HG02884 (cell line): Measurements from ENCODE around the gene PACS2.

Experiments
- ATAC-seq: cut with Tn5 transposase; IDR thresholded peaks from one replicate; pipeline ENCODE4 v1.9.1; 2021; ENCODE audit warnings: mild to moderate bottlenecking, moderate library complexity; ENCODE audit not compliant: unreplicated experiment

The PACS2 gene

DNA sequence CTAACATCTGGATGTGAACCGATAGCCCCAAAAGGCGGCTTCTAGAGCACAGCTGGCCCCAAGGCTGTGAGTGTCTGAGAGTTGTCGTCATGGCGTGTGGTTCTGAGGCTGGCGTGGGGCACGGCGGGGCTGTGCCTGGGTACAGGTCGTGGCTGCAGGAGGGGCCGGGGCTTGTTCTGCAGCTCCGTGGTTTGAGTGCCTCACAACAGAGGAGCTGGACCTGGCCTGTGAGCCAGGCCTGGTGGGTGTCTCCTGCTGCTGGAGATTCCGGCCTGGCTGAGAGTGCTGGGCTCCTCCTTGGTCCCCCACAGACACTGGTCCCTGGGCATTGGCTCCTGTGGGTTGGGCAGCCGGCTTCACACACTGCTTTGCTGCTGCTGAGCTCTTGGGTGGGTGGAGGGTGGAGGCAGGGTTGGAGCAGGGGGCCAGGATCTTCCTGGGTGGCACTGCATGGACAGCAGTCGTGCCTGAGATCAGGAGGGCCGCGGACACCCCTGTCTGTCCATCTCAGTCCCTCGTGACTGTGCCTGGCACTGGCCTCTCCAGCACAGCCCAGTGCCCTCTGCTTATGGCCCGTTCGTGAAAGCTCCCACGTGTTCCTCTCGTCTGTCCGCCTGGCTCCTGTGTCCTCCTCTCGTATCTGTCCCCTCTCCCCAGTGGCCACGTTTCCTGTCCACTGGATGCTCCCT is 52.0 kb downstream of the PACS2 start:
- no peak for ATAC-seq

DNA sequence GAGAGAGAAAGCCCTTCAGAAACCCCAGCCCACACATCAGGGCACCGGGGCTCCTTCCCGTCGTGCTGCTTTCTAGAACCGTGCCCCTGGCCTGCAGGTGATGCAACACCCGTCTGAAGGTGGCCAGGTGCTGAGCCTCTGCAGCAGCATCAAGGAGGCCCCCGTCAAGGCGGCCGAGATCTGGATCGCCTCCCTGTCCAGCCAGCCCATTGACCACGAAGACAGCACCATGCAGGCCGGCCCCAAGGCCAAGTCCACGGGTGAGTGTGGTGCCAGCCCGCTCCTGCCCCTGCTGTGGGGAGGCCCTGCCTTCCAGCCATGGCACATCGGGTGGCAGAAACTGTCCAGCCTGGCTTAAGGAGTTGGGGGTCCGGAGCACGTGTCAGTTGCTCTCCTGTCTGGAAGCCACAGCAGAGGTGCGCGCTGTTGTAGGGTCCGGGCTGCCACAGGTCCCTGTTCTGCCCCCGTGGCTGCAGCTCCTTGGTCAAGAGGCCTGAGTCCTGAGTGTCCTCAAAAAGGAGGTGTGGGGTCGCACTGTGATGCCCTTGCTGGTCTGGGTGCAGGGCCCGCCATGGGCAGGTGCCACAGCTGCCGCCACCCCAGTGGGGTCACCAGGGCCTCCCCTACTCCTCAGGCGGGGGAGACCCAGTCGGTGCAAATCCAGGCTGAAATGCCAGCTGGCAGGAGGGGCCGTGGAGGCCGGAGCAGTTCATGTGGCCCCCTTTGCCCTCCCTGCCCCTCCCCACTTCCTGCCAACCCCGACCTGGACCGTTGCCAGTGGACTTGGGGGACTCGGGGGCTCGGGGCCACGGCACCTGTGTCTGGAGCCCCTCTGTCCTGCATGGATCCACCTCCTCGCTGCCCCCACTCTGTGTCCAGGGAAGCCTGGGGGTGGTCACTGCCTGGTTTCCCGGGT is 52.8 kb downstream of the PACS2 start:
- ATAC-seq: no peak

DNA sequence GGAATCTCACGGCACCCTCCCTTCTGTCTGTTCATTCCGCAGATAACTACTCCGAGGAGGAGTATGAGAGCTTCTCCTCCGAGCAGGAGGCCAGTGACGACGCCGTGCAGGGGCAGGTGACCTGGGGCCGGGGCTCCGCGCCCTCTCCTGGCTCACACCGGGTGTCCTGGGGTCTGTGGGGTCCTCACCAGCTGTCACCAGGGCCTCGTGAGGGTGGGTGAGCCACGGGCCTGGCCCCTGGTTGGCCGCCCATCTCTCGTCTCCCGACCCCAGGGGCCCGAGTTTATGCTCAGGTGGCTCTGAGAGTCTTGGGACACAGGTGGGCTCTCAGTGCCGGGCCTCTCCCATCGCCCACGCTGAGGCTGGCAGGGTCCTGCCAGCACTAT is 53.5 kb downstream of the PACS2 start:
- no peak for ATAC-seq

DNA sequence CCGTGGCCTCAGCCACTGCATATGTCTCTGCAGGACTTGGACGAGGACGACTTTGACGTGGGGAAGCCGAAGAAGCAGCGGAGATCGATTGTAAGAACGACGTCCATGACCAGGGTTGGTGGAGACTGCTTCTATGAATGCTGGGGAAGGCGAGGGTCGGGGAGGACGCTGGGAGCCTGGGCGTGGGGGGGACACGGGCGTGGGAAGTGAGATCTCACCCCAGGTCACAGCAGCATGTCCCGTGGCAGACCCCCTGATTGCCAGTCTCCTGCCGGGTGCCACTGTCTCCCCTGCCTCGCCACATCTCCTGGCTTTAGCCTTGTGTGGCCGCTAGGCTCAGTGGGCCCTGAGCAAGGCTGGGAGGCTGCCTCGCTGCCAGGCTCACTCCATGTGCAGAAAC is 53.9 kb downstream of the PACS2 start:
- no peak for ATAC-seq

DNA sequence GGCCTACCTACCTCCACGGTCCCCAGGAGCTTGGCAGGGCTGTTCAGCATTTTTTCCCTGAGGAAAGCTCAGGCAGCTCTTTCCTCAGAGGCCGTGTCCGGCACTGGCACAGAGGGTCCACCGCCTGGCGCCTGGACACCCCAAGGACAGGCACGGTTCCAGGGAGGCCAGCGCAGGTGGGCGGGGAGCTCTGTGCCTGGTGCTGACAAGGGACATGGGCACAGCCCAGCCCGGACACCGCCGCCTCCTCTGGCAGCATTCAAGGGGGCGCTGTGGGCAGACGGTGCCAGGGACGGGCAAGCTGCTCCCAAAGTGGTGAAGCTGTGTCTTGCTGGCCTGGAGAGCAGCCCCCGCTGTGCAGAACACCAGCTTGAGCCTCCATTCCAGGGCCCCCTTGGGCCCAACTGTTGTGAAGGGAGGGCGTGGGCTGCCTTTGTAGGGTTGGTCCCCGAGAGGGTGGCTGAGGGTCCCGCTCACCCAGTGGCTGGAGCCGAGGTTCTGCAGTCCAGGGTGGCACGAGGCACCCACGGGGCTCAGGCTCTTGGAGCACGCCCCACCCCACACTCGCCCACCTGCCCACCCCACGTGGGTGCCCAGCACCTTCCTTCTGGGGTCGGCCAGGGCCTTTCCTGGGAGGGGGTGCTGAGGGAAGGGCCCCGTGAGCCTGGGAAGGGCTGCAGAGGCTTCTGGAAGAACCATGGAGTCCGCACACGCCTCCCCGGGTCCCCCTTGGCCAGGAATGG is 54.5 kb downstream of the PACS2 start:
- no peak for ATAC-seq

DNA sequence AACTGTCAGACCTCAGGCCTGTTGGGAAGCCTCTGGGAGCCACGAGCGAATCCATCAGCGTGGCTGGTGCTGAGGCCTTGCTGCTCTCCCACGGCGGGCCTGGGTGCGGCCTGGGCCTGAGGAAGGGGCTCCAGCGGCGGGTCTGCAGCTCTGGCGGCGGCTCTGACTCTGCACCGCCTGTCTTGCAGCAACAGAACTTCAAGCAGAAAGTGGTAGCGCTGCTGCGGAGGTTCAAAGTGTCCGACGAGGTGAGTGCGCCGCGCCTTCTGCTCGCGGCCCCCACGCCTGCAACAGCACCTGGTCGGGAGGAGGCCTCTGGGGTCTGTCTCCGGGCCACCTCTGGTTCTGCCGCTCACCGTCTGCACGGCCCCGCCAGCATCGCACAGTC is 55.1 kb downstream of the PACS2 start:
- no peak for ATAC-seq

DNA sequence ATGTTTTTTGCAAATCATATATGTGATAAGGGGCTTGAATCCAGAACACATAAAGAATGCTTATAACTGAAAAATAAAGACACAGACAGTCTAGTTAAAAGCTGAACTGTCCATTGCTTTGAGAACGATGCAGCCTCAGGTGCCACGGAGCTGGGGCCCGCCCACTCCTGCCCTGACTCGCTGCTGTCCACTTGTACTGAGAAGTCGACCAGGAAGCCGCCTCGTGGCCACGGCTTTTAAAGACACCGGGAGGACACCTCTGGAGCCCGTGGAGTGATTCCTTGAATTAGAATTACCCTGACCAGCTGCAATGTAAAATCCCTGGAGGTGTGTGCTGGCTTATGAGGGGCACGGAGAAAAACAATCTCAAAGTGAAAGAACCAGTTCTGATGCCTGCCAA is 59.8 kb downstream of the PACS2 start:
- no peak for ATAC-seq

DNA sequence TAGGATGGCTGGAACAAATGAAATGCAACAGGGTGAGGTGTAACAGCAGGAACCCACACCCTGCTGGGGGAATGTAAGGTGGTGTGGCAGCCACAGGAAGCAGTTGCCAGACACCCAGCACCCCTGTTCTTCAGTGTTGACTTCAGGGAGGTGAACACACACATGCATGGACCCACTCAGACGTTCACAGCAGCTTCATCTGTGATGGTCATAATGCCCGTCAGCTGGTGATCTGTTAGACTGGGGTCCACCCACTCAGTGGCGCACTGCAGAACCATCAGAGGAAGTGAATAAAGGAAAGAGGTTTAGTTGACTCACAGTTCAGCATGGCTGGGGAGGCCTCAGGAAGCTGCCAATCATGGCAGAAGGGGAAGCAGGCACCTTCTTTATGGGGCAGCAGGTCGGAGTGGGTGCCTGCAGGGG is 61.1 kb downstream of the PACS2 start:
- no peak for ATAC-seq

DNA sequence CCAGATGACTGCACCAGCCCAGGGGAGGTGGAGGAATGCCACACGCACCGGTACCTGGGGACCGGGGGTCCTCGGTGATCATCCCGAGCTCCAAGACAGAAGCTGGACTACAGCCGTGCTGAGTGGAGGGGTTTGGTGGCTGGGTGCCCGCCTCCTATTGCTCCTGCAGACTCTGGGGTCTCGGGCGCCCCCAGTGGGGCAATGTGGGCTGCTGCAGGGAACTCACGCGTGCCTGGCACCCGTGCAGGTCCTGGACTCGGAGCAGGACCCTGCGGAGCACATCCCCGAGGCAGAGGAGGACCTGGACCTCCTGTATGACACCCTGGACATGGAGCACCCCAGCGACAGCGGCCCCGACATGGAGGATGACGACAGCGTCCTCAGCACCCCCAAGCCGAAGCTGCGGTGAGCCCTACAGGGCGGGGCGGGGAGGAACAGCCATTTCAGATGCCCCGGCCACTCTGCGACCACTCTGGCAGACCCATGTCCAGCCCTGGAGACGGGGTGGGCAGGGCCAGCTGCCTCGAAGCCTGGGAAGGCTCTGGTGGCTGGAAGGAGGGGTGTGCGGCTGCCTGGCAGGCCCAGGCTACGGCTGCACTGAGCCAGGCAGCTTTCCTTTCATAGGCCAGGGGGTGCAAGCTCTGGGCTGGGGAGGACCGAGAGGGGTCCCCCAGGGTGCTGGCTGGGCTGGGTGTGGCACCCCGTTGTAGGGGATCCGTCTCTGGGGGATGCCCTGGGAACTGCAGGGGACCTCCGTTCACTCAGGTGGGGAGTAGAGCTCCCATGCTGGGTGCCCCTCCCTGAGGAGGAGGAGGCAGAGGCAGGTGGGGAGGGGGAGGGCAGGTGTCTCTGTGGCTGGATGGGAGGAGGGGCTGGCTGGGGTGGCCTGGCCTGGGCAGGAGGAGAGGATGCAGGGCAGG is 62.2 kb downstream of the PACS2 start:
- no peak for ATAC-seq

DNA sequence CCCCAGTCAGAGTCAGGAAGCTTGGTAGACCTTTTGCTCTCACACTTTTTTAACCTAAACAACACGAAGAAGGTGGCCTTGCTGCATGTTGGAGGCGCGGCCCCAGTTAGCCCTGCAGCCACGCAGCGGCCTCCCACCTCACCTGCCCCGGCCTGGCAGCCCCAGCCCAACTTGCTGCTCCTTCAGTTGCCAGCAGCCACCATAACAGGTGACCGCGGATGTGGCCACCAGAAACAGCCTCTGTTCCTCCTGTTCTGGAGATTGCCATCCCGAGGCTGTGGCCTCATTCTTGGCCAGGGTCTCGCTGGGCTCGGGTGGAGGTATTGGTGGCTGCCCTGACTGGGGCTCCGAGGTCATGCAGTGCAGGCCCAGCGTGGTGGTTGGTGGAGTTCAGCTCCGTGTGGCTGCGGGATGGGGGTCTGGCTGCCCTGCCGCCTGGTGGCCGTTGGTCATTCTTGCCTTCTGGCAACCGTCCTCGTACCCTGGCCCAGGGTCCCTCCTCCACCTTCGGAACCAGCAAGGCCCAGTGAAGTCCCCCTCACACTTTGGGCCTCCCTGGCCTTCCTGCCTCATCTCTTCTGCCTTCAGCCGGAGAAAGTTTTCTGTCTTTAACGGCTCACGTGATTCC is 63.1 kb downstream of the PACS2 start:
- no peak for ATAC-seq

DNA sequence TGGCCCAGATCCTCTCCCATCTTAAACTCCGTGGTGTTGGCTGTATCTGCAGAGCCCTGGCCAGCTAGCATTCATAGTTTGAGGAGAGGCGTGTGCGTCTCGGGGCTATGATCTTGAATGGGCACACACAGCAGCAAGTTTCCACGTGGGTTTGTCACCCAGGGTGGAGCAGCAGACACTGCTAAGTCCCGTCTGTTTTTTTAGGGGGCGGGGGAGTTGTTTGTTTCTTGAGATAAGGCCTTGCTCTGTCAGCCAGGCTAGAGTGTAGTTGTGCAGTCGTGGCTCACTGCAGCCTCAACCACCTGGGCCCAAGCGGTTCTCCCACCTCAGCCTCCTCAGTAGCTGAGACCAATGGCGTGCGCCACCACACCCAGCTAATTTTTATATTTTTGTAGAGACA is 63.7 kb downstream of the PACS2 start:
- ATAC-seq: no peak

DNA sequence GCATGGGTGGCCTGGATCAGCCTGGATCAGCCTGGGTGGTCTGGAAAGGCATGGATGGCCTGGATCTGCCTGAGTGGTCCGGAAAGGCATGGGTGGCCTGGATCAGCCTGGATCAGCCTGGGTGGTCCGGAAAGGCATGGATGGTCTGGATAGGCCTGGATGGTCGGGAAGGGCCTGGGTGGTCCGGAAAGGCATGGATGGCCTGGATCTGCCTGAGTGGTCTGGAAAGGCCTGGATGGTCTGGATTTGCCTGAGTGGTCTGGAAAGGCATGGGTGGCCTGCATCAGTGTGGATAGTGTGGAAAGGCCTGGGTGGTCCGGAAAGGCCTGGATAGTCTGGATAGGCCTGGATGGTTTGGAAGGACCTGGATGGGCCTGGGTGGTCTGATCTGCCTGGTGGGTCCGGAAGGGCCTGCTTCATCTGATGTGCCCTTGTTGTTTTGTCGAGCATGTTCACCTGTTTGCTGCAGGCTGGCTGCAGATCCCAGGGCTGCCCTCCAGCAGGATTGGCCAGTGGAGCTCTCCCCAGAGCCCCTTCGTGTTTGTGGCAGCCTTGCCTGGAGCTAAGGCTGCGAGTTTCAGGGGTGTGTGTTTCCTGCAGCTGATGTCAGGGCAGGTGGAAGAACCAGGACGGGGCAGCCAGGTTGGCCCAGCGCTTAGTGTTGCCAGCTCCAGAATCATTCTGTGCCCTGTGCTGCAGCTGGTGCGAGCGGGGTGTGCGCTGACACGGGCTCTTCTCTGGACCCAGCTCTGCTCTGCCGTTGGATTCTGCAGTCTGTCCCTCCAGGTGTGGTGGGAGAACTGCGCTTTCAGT is 64.5 kb downstream of the PACS2 start:
- ATAC-seq: no peak

DNA sequence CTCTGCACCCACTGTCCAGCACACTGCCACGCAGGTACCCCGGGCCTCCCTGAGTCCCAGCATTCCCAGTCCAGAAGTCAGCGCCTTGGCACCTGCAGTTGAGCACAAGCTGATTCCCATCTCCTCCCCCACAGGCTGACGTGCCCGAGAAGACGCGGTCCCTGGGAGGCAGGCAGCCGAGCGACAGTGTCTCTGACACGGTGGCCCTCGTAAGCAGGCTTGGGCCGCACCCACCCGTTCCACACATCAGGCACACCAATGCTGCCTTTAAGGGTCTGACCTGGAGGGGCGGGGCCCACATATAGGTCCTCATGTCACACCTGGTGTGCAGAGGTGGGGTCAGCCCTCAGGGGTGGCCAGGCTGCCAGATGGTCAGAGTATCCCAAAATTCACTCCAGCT is 65.4 kb downstream of the PACS2 start:
- no peak for ATAC-seq

DNA sequence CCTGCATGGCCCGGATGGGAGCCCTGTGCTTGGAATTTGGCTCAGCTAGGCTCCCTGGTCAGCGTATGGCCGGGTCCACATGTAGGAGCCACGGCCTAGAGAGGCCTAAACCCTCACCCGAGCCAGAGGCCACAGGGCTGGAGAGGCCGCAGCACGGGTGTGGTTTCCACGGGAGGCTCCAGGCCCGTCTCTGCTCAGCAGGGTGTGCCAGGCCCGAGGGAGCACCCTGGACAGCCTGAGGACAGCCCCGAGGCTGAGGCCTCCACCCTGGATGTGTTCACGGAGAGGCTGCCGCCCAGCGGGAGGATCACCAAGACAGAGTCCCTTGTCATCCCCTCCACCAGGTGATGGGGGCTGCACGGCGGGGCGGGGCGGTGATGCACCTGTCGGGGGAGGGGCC is 66.2 kb downstream of the PACS2 start:
- no peak for ATAC-seq

DNA sequence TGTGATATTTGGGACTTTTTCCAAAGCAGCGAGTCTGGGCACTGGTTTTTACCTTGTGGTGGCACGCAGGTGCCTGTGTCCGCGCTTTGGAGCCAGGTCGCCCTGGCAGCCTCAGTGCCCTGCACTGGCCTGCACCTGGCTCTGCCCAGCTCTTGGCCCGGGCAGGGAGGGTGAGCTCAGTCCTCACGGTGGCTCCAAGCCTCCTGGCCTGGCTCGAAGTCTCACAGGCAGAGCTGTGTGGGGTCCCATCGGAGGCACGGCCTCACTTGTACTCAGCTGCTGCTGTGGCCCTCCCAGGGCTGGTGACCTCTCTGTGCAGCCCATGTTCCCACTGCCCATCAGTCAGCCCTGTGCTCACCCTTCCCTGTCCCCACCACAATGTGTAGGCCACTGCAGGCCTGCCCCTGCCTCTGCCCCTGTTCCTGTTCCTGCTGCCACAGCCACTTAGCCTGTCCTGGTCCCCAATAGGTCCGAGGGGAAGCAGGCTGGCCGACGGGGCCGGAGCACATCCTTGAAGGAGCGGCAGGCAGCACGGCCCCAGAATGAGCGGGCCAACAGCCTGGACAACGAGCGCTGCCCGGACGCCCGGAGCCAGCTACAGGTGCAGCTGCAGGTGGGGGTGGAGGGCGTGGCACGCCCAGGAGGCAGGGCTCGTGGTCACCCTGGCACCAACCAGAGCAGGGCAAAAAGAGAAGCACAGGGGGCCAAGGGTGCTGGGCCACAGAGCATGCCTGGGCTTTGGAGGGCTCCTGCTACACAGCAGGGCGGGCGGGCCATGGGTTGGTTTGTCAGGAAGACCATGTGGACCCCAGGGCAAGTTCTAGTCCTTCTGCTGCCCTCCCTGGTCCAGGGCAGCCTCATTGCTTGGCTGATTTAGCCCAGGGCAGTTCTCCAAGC is 67.1 kb downstream of the PACS2 start:
- ATAC-seq: no peak

DNA sequence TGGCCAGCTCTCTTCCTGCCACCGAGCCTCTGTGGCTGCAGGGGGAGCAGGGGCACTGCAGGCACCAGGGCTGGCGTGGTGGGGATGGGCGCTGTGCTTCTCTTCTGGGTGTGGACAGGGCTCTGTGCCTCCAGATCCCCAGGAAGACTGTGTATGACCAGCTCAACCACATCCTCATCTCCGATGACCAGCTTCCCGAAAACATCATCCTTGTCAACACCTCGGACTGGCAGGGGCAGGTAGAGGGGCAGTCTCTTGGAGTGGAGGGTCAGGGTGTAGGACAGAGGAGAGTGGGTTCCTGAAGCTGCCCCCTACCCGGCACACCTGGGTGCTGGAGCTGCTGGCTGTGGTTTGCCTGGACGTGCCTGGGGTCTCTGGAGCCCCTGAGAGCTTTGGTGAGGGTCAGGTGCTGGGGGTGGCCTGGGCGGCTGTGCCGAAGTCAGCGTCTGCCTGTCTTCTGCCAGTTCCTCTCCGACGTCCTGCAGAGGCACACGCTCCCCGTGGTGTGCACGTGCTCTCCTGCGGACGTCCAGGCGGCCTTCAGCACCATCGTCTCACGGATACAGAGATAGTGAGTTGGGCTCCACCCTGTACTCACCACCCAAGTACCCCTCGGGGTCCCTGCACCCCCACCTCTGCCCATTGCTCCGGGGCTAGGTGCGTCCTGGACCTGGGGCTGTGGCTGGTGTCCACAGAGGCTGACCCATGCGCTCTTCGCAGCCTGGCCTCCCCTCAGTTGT is 68.0 kb downstream of the PACS2 start:
- ATAC-seq: no peak

DNA sequence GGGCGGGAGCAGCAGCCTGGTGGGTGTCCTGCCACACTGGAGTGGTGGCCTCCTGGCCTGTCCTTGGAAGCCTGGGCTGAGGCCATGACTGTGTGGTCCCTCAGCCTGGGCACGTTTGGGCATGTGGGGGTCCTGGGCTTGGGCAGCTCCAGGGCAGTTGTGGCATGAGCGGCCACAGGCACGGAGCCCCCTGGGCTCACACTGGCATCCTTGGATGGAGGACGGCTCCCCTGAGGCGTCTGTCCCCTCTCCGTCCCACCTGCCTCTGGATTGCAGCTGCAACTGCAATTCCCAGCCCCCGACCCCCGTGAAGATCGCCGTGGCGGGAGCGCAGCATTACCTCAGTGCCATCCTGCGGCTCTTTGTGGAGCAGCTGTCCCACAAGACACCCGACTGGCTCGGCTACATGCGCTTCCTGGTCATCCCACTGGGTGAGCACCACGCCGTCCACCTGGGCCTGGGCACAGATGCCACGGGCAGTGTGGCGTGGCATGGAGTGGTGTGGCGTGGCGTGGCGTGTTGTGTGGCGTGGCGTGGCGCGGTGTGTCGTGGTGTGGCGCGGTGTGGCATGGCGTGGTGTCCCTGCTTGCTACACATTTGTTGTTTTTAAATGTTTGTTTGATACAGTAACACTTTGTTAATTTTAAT is 68.7 kb downstream of the PACS2 start:
- ATAC-seq: no peak
